HCT116 (cell line): ENCODE measurements around the gene KDM2B. TPM values are rescaled to one million over a fixed set of nuclear protein-coding genes. Genes with fewer than 3 reads are reported as not detected.

Source experiments
- ATAC-seq: fragments of 200-7000 bp; cut with Tn5 transposase; 2 replicates; pipeline ENCODE4 v1.9.1; 2020; ENCODE audit warnings: mild to moderate bottlenecking, moderate library complexity
- BruUV-seq: library from RNA; stranded (reverse); fragments of 400-500 nt; replicated peaks from 2 replicates; lab custom pipeline; 2021; lab: Mats Ljungman, UMichigan
- CTCF ChIA-PET: fragments of 300-600 bp; sonication (Branson Sonifier 250); formaldehyde crosslinking; loops from one replicate; lab custom pipeline; 2021; ENCODE audit warnings: antibody characterized with exemption; lab: Charles Lee
- POLR2A ChIA-PET: fragments of 300-600, 350-600 bp; sonication (Branson Sonifier 250); formaldehyde crosslinking; loops from one replicate; lab custom pipeline; 2021; ENCODE audit warnings: antibody characterized with exemption; lab: Charles Lee
- RAD21 ChIA-PET, 2 experiments: fragments of 300-600 bp; sonication (Branson Sonifier 250); formaldehyde crosslinking; loops; one replicate each; lab custom pipeline; 2023; ENCODE audit warnings: low total read pairs in 2 of 2; ENCODE audit not compliant: uncharacterized antibody in 2 of 2, unreplicated experiment in 2 of 2, low non-redundant PET in 1 of 2; lab: Charles Lee
- DNase-seq: peaks from one replicate; pipeline ENCODE4 v3.0.0-alpha.2; 2010; ENCODE audit warnings: low read depth, low spot score
- H2AFZ ChIP-seq: fragments of 200-600 bp; shearing (Covaris generic), sonication (generic); 2 replicates; pipeline ENCODE4 v1.6.1; 2017; ENCODE audit warnings: low read depth, mixed run types, mixed read lengths, antibody characterized with exemption, low read length; ENCODE audit not compliant: poor library complexity, severe bottlenecking
- H3K27ac ChIP-seq: 2 replicates; pipeline ENCODE4 v1.5.1; 2012; ENCODE audit warnings: low read depth, low read length
- H3K27me3 ChIP-seq: fragments of 200-600 bp; sonication (generic); 2 replicates; pipeline ENCODE4 v1.6.1; 2016; ENCODE audit warnings: mixed run types, low read length, mixed read lengths; ENCODE audit not compliant: insufficient read depth
- H3K36me3 ChIP-seq, 2 experiments: fragments of 200-500 bp in 1 of 2; fragments of 200-600 bp in 1 of 2; sonication (Bioruptor generic) in 1 of 2; sonication (generic) in 1 of 2; 2 replicates each; pipeline versions ENCODE4 v1.5.1 to v1.6.1; 2014 to 2016; ENCODE audit warnings: low read length in 2 of 2, inconsistent platforms in 1 of 2, mixed read lengths in 1 of 2, mixed run types in 1 of 2; ENCODE audit not compliant: insufficient read depth in 2 of 2, control insufficient read depth in 1 of 2
- H3K4me1 ChIP-seq, 2 experiments: fragments of 200-600 bp in 1 of 2; sonication (generic) in 1 of 2; 2 replicates each; pipeline versions ENCODE4 v1.5.1 to v1.6.1; 2012 to 2017; ENCODE audit warnings: low read length in 2 of 2, inconsistent platforms in 1 of 2, mild to moderate bottlenecking in 1 of 2, mixed read lengths in 1 of 2, mixed run types in 1 of 2, moderate library complexity in 1 of 2; ENCODE audit not compliant: insufficient read depth in 2 of 2, control insufficient read depth in 1 of 2
- H3K4me2 ChIP-seq: fragments of 200-600 bp; sonication (generic); 2 replicates; pipeline ENCODE4 v1.6.1; 2017; ENCODE audit warnings: mixed run types, low read length, mixed read lengths
- H3K4me3 ChIP-seq, 2 experiments: fragments of 200-600 bp in 1 of 2; sonication (generic) in 1 of 2; replicated peaks in 1 of 2; 2 replicates each; pipeline ENCODE4 v1.5.1; 2011 to 2016; ENCODE audit warnings: low read length in 2 of 2, control low read depth in 1 of 2, low read depth in 1 of 2, mild to moderate bottlenecking in 1 of 2, mixed read lengths in 1 of 2, mixed run types in 1 of 2
- H3K79me2 ChIP-seq: fragments of 200-600 bp; sonication (generic); 2 replicates; pipeline ENCODE4 v1.6.1; 2017; ENCODE audit warnings: mild to moderate bottlenecking, mixed run types, low read length, moderate library complexity, mixed read lengths; ENCODE audit not compliant: insufficient read depth
- H3K9ac ChIP-seq: fragments of 200-600 bp; sonication (generic); 2 replicates; pipeline ENCODE4 v1.6.1; 2016; ENCODE audit warnings: low read length, mixed read lengths
- H3K9me2 ChIP-seq: fragments of 200-600 bp; sonication (generic), shearing (Covaris generic); 2 replicates; pipeline ENCODE4 v1.6.1; 2017; ENCODE audit warnings: mixed run types, mild to moderate bottlenecking, moderate library complexity; ENCODE audit not compliant: insufficient read depth
- H3K9me3 ChIP-seq, 2 experiments: fragments of 200-500 bp in 1 of 2; fragments of 200-600 bp in 1 of 2; sonication (Bioruptor generic) in 1 of 2; sonication (generic) in 1 of 2; 2 replicates each; pipeline ENCODE4 v1.6.1; 2014 to 2017; ENCODE audit warnings: low read length in 2 of 2, mixed read lengths in 2 of 2, inconsistent platforms in 1 of 2, low read depth in 1 of 2, mild to moderate bottlenecking in 1 of 2, mixed run types in 1 of 2, moderate library complexity in 1 of 2; ENCODE audit not compliant: control insufficient read depth in 1 of 2, insufficient read depth in 1 of 2
- H4K20me1 ChIP-seq: fragments of 200-600 bp; sonication (generic), shearing (Covaris generic); 2 replicates; pipeline ENCODE4 v1.6.1; 2017; ENCODE audit warnings: mixed run types, mild to moderate bottlenecking, moderate library complexity; ENCODE audit not compliant: insufficient read depth
- CBX3 ChIP-seq: IDR thresholded peaks from 2 replicates; pipeline ENCODE4 v1.6.1; 2012; ENCODE audit warnings: low read depth
- CEBPB ChIP-seq: IDR thresholded peaks from 2 replicates; pipeline ENCODE4 v1.6.1; 2012; ENCODE audit warnings: low read depth
- EGR1 ChIP-seq: IDR thresholded peaks from 2 replicates; pipeline ENCODE4 v1.6.1; 2012; ENCODE audit warnings: low read depth
- ELF1 ChIP-seq: IDR thresholded peaks from 2 replicates; pipeline ENCODE4 v1.6.1; 2012; ENCODE audit warnings: low read depth, borderline replicate concordance
- EZH2 ChIP-seq: fragments of 200-600 bp; sonication (generic); IDR thresholded peaks from 2 replicates; pipeline ENCODE4 v1.6.1; 2017; ENCODE audit warnings: antibody characterized with exemption, mixed run types
- EZH2phosphoT487 ChIP-seq: fragments of 200-600 bp; IDR thresholded peaks from 2 replicates; pipeline ENCODE4 v1.6.1; 2018; ENCODE audit warnings: antibody characterized with exemption, borderline replicate concordance
- FOSL1 ChIP-seq: IDR thresholded peaks from 2 replicates; pipeline ENCODE4 v1.6.1; 2012; ENCODE audit warnings: low read depth
- POLR2A ChIP-seq: IDR thresholded peaks from 2 replicates; pipeline ENCODE4 v1.7.0; 2011; ENCODE audit warnings: borderline replicate concordance; ENCODE audit not compliant: insufficient read depth, insufficient read length; ENCODE audit errors: extremely low read depth
- POLR2AphosphoS5 ChIP-seq: IDR thresholded peaks from 2 replicates; pipeline ENCODE4 v1.6.1; 2011; ENCODE audit warnings: mild to moderate bottlenecking, low read depth, low read length, moderate library complexity
- RAD21 ChIP-seq: IDR thresholded peaks from 2 replicates; pipeline ENCODE4 v1.6.1; 2012; ENCODE audit warnings: low read depth, mild to moderate bottlenecking
- SP1 ChIP-seq: IDR thresholded peaks from 2 replicates; pipeline ENCODE4 v1.6.1; 2012; ENCODE audit warnings: low read depth
- SRF ChIP-seq: IDR thresholded peaks from 2 replicates; pipeline ENCODE4 v1.6.1; 2012; ENCODE audit warnings: low read depth
- TCF7L2 ChIP-seq: IDR thresholded peaks from 2 replicates; pipeline ENCODE4 v1.7.0; 2011; ENCODE audit warnings: borderline replicate concordance, inconsistent platforms; ENCODE audit not compliant: insufficient read depth, insufficient read length; ENCODE audit errors: extremely low read depth
- YY1 ChIP-seq: IDR thresholded peaks from 2 replicates; pipeline ENCODE4 v1.6.1; 2011; ENCODE audit warnings: low read length, low read depth, moderate library complexity, mild to moderate bottlenecking; ENCODE audit not compliant: insufficient replicate concordance; ENCODE audit errors: extremely low read depth
- ZFX ChIP-seq: fragments of 450-650 bp; IDR thresholded peaks from 2 replicates; pipeline ENCODE4 v1.6.1; 2017
- intact Hi-C: fragments of 100-400 bp; cut with micrococcal nuclease; formaldehyde crosslinking; loops from 2 replicates; pipeline ENCODE4 v1.10.0; 2022
- total RNA-seq: library from RNA; stranded (reverse); gene quantifications from one replicate; pipeline ENCODE4 v1.2.1, GENCODE V29; 2021; ENCODE audit not compliant: unreplicated experiment
- TF ChIP-seq, protein P1 (sequence below), 3 experiments: fragments of 200-600 bp in 1 of 3; sonication (generic) in 1 of 3; IDR thresholded peaks in 2 of 3; conservative IDR thresholded peaks in 1 of 3; 2 replicates each; pipeline ENCODE4 v1.5.1; 2012 to 2017; ENCODE audit warnings: low read depth in 2 of 3, low read length in 2 of 3, antibody characterized with exemption in 1 of 3, borderline replicate concordance in 1 of 3, control low read depth in 1 of 3, mild to moderate bottlenecking in 1 of 3, mixed read lengths in 1 of 3, mixed run types in 1 of 3, moderate library complexity in 1 of 3; ENCODE audit not compliant: insufficient read depth in 1 of 3
- TF ChIP-seq, protein P2 (sequence below): IDR thresholded peaks from 2 replicates; pipeline ENCODE4 v1.6.1; 2012; ENCODE audit warnings: low read depth
- TF ChIP-seq, protein P3 (sequence below): IDR thresholded peaks from 2 replicates; pipeline ENCODE4 v1.6.1; 2011; ENCODE audit warnings: mild to moderate bottlenecking, low read length, moderate library complexity; ENCODE audit not compliant: insufficient replicate concordance; ENCODE audit errors: extremely low read depth

The KDM2B gene
- total RNA-seq, 1 experiment from 2014 or later, result 36.7 TPM

DNA sequence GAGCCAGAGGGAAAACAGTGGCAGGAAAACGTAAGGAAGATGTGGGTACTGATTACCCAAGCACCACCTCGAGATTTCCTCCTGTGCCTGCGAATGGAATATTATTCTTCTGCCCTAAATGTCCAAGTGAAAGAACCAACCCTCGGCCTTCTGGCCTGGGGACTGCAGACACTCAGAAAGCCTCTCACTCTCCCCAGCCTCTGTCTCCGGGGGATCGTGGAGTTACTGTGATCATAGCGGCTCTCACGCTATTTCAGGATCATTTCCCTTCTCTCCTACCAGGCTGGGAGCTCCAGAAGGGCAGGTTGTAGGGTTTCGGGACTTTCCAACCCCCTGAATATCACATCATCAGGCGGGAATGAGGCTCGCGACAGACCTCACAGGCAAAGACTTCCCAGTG, 68.9 kb downstream of the KDM2B start (continued):
- no peak for TF ChIP-seq YY1
- no peak for TF ChIP-seq CBX3
- TF ChIP-seq SRF, result no peak
- TF ChIP-seq EGR1, result no peak
- TF ChIP-seq ELF1, result no peak
- no peak for TF ChIP-seq EZH2phosphoT487

DNA sequence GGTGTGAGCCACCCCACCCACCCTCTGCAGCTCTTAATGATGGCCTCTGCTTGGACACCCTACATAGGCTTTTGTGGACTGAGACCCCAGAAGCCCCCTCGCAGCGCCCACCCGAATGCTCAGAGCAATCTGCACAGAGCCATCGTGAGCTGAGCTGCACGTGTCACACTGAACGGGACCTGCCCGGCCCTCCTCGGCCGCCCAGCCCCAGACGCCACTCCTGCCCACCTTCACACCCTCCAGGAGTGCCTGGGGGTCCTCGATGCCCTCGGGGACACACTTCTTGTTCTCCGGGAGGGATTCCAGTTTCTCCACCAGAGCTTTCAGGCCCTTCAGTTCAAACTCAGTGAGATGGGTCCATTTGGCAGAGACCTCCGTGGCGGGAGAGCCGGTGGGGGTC, 71.5 kb downstream of the KDM2B start:
- no peaks in the 10 kb centered on the region for H3K79me2 ChIP-seq
- no peak overlapping the region for H2AFZ ChIP-seq
- no TSS peak for BruUV-seq
- H3K9me3 ChIP-seq, result no peaks in the 10 kb centered on the region
- DNase-seq (no peak), ATAC-seq (no peak)
- intact Hi-C loops, result no loop called here
- no peaks in the 10 kb centered on the region for H4K20me1 ChIP-seq
- no peak overlapping the region for H3K9ac ChIP-seq
- H3K36me3 ChIP-seq, result no peaks in the 10 kb centered on the region
- H3K27ac ChIP-seq, result no peak overlapping the region
- CTCF ChIA-PET, result interaction anchor here (1.2 kb wide), 1 partner anchor 9 kb away, joined by 4 read pairs; no protein-coding TSS in a partner anchor
- RAD21 ChIA-PET, result no interaction called here
- no peak overlapping the region for H3K4me2 ChIP-seq
- no peaks in the 10 kb centered on the region for H3K27me3 ChIP-seq
- no peak overlapping the region for H3K4me3 ChIP-seq
- H3K9me2 ChIP-seq, result no peaks in the 10 kb centered on the region
- peaks cover 9 to 10% of the 10 kb centered on the region in 2 experiments; a peak in 3 of 4 replicates for H3K4me1 ChIP-seq
- POLR2A ChIA-PET, result no interaction called here
- TF ChIP-seq POLR2A (no peak), EZH2 (no peak), RAD21 (no peak), EZH2phosphoT487 (no peak), TCF7L2 (no peak), YY1 (no peak), ZFX (no peak), SP1 (no peak), POLR2AphosphoS5 (no peak), SRF (no peak), FOSL1 (no peak), CBX3 (no peak), EGR1 (no peak), CEBPB (no peak)
- TF ChIP-seq, protein P1, sequence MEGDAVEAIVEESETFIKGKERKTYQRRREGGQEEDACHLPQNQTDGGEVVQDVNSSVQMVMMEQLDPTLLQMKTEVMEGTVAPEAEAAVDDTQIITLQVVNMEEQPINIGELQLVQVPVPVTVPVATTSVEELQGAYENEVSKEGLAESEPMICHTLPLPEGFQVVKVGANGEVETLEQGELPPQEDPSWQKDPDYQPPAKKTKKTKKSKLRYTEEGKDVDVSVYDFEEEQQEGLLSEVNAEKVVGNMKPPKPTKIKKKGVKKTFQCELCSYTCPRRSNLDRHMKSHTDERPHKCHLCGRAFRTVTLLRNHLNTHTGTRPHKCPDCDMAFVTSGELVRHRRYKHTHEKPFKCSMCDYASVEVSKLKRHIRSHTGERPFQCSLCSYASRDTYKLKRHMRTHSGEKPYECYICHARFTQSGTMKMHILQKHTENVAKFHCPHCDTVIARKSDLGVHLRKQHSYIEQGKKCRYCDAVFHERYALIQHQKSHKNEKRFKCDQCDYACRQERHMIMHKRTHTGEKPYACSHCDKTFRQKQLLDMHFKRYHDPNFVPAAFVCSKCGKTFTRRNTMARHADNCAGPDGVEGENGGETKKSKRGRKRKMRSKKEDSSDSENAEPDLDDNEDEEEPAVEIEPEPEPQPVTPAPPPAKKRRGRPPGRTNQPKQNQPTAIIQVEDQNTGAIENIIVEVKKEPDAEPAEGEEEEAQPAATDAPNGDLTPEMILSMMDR (IDR thresholded peaks at IDR 0.05 in 2 of 3, conservative IDR thresholded peaks at IDR 0.05 in 1 of 3; ENCODE audit: borderline replicate concordance in 1 of 3, insufficient read depth in 1 of 3, low read depth in 2 of 3, low read length in 2 of 3), result no peak
- TF ChIP-seq, protein P2, sequence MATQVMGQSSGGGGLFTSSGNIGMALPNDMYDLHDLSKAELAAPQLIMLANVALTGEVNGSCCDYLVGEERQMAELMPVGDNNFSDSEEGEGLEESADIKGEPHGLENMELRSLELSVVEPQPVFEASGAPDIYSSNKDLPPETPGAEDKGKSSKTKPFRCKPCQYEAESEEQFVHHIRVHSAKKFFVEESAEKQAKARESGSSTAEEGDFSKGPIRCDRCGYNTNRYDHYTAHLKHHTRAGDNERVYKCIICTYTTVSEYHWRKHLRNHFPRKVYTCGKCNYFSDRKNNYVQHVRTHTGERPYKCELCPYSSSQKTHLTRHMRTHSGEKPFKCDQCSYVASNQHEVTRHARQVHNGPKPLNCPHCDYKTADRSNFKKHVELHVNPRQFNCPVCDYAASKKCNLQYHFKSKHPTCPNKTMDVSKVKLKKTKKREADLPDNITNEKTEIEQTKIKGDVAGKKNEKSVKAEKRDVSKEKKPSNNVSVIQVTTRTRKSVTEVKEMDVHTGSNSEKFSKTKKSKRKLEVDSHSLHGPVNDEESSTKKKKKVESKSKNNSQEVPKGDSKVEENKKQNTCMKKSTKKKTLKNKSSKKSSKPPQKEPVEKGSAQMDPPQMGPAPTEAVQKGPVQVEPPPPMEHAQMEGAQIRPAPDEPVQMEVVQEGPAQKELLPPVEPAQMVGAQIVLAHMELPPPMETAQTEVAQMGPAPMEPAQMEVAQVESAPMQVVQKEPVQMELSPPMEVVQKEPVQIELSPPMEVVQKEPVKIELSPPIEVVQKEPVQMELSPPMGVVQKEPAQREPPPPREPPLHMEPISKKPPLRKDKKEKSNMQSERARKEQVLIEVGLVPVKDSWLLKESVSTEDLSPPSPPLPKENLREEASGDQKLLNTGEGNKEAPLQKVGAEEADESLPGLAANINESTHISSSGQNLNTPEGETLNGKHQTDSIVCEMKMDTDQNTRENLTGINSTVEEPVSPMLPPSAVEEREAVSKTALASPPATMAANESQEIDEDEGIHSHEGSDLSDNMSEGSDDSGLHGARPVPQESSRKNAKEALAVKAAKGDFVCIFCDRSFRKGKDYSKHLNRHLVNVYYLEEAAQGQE, result no peak
- TF ChIP-seq, protein P3, sequence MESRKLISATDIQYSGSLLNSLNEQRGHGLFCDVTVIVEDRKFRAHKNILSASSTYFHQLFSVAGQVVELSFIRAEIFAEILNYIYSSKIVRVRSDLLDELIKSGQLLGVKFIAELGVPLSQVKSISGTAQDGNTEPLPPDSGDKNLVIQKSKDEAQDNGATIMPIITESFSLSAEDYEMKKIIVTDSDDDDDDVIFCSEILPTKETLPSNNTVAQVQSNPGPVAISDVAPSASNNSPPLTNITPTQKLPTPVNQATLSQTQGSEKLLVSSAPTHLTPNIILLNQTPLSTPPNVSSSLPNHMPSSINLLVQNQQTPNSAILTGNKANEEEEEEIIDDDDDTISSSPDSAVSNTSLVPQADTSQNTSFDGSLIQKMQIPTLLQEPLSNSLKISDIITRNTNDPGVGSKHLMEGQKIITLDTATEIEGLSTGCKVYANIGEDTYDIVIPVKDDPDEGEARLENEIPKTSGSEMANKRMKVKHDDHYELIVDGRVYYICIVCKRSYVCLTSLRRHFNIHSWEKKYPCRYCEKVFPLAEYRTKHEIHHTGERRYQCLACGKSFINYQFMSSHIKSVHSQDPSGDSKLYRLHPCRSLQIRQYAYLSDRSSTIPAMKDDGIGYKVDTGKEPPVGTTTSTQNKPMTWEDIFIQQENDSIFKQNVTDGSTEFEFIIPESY, result no peak
